OCI-LY1 (cell line): ENCODE results near the gene SPECC1L.

Experiments used
- EZH2 ChIP-seq: fragments of 200-600 bp; sonication (generic), shearing (Covaris generic); IDR thresholded peaks from 2 replicates; pipeline ENCODE4 v1.8.0; 2017; ENCODE audit warnings: borderline replicate concordance, mixed run types, mild to moderate bottlenecking, antibody characterized with exemption, low read length, moderate library complexity, mixed read lengths
- TF ChIP-seq, protein P1 (sequence below): fragments of 200-600 bp; sonication (generic), shearing (Covaris generic); IDR thresholded peaks from 2 replicates; pipeline ENCODE4 v1.5.1; 2017; ENCODE audit warnings: mild to moderate bottlenecking, antibody characterized with exemption, low read length, moderate library complexity, mixed read lengths

DNA sequence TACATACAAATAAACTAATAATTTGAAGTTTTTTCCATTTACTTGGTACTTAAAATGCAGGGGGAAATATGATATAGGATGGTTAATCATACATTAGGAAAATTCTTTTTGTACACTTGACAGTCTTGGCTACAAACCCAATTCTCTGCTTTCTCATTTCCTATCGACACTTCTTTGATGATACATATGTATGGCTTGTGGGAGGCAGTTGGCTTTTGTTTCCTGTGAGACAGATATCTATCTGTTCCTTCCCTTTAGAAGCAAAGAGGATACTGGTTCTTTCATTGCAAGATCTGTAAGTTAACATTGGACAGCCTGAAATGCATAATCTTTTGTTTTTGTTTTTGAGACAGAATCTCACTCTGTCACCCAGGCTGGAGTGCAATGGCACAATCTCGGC, 108.9 kb downstream of the SPECC1L start:
- TF ChIP-seq, protein P1, sequence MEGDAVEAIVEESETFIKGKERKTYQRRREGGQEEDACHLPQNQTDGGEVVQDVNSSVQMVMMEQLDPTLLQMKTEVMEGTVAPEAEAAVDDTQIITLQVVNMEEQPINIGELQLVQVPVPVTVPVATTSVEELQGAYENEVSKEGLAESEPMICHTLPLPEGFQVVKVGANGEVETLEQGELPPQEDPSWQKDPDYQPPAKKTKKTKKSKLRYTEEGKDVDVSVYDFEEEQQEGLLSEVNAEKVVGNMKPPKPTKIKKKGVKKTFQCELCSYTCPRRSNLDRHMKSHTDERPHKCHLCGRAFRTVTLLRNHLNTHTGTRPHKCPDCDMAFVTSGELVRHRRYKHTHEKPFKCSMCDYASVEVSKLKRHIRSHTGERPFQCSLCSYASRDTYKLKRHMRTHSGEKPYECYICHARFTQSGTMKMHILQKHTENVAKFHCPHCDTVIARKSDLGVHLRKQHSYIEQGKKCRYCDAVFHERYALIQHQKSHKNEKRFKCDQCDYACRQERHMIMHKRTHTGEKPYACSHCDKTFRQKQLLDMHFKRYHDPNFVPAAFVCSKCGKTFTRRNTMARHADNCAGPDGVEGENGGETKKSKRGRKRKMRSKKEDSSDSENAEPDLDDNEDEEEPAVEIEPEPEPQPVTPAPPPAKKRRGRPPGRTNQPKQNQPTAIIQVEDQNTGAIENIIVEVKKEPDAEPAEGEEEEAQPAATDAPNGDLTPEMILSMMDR = no peak
- TF ChIP-seq EZH2 = no peak
